ENCODE measurements around the gene G3BP2. TPM values are rescaled to one million over a fixed set of nuclear protein-coding genes. Genes with fewer than 3 reads are reported as not detected.

G3BP2 gene
- total and polyA plus RNA-seq, 2 of the 8 experiments (the other 6 are each of a cell fraction or from before 2014, with no cell fraction given) = 83.7 to 378 TPM

DNA sequence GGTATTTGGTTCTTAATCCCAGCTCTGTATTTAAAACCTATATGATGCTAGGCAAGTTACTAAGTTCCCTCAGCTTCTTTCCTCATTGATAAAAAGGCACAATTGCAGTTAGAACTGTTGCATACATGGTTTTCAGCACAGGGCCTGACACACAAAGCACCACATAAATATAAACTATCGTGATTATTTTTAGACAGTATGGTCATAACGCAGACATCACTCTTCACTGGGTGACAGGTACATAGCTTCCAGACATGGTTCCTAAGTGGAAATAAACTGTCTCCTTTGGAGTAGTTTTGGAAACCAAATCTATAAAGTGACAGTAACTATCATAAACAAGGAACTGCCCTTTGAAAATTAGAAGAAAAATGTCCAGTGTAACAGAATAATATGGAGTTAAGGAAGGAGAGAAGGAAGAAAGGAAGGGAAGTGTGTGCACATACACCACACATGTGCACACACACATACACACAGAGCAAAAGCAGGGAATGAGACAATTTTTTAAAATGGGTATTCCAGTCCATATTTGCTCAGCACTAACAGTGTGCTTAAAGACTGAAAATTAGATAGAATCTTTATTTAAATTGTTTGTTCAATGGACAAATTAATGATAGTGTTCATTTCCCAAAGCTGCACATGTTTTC, 12.5 kb upstream of the G3BP2 start:
- Histone ChIP-seq H2BK15ac (ENCODE audit: low read length) (no peak overlapping the region), H3K56ac (replicated peaks; ENCODE audit: insufficient read length, low read depth, low read length) (no peak overlapping the region), H2AK5ac (ENCODE audit: low read depth, low read length) (no peak overlapping the region), H3K4me1 (replicated peaks in 1 of 4; ENCODE audit: control insufficient read depth in 3 of 4, insufficient read depth in 4 of 4, low read length in 3 of 4) (no peaks in the 10 kb centered on the region), H3K9ac (replicated peaks in 1 of 4; ENCODE audit: extremely low read depth in 1 of 4, low read depth in 3 of 4, low read length in 3 of 4) (no peak overlapping the region), H3K23ac (ENCODE audit: insufficient read length) (no peak overlapping the region), H4K20me1 (replicated peaks in 1 of 2; ENCODE audit: control insufficient read depth in 1 of 2, insufficient read depth in 2 of 2, low read length in 2 of 2) (no peaks in the 10 kb centered on the region), H3K79me1 (ENCODE audit: low read depth, low read length) (no peaks in the 10 kb centered on the region; the same call in 1 of the 2 replicates), H2BK12ac (ENCODE audit: low read depth, low read length) (no peak overlapping the region), H3K27me3 (replicated peaks in 1 of 4; ENCODE audit: control insufficient read depth in 3 of 4, extremely low read depth in 1 of 4, insufficient read depth in 3 of 4, low read length in 3 of 4) (no peaks in the 10 kb centered on the region), H2AFZ (ENCODE audit: low read length) (no peak overlapping the region), H2BK120ac (replicated peaks; ENCODE audit: low read depth, low read length) (no peak overlapping the region), H2BK5ac (ENCODE audit: low read depth, low read length) (no peak overlapping the region), H3K4me2 (ENCODE audit: insufficient read depth in 1 of 2, low read depth in 2 of 2, low read length in 2 of 2) (no peak overlapping the region), H3K23me2 (ENCODE audit: low read depth, low read length) (no peaks in the 10 kb centered on the region), H4K91ac (replicated peaks; ENCODE audit: insufficient read length, low read length) (no peak overlapping the region), H3K36me3 (ENCODE audit: control insufficient read depth in 2 of 4, insufficient read depth in 4 of 4, low read length in 3 of 4) (peaks cover 0 to 22% (median 11%) of the 10 kb centered on the region in 4 experiments; a peak in 2 of 8 replicates), H4K8ac (ENCODE audit: extremely low read depth, insufficient read depth, low read length) (no peak overlapping the region), H3K18ac (ENCODE audit: extremely low read depth, low read length) (no peak overlapping the region), H3K79me2 (ENCODE audit: control insufficient read depth in 1 of 2, insufficient read depth in 2 of 2, low read length in 2 of 2) (peaks cover 0 to 18% of the 10 kb centered on the region in 2 experiments; a peak in 2 of 4 replicates), H4K5ac (ENCODE audit: insufficient read length, low read depth, low read length) (no peak overlapping the region), H3K4me3 (ENCODE audit: extremely low read depth in 1 of 4, insufficient read depth in 2 of 4, low read depth in 3 of 4, low read length in 4 of 4) (no peak overlapping the region), H3K14ac (ENCODE audit: insufficient read length) (no peak overlapping the region), H3K4ac (replicated peaks; ENCODE audit: insufficient read length, low read depth, low read length) (no peak overlapping the region), H3K9me3 (ENCODE audit: insufficient read depth in 2 of 2, low read depth in 1 of 2, low read length in 1 of 2) (peaks cover 0 to 6% of the 10 kb centered on the region in 2 experiments; a peak in 1 of 4 replicates), H3K27ac (ENCODE audit: low read depth, low read length) (no peak overlapping the region), H2BK20ac (ENCODE audit: low read length) (no peak overlapping the region)
- TF ChIP-seq JUN (IDR thresholded peaks at IDR 0.05; ENCODE audit: low read depth, low read length) = no peak
- TF ChIP-seq BACH1 (IDR thresholded peaks at IDR 0.05; ENCODE audit: low read length) = no peak
- TF ChIP-seq CHD1 (IDR thresholded peaks at IDR 0.05; ENCODE audit: low read depth, low read length) = no peak
- DNase-seq (ENCODE audit: low read depth in 1 of 2, low spot score in 2 of 2) (no peak), FAIRE-seq (no peak)
- 93% methylated on average over 2 of the region's 2 CpGs; no CpG with 5 or more reads in 1 of the 2 experiments for WGBS, 2 experiments (ENCODE audit: extremely low coverage in 1 of 2, insufficient coverage in 1 of 2, insufficient read length in 1 of 2, insufficient replicate concordance in 2 of 2, low coverage in 1 of 2, low lambda C conversion rate in 2 of 2, missing lambda C conversion rate in 1 of 2)
- ChIA-PET CTCF (ENCODE audit: partially characterized antibody) (no interaction called here), POLR2A (ENCODE audit: partially characterized antibody) (interaction anchor here (0.6 to 1.5 kb wide), 2 partner anchors 13 to 53 kb away, joined by 3 to 5 read pairs; partner anchors contain the start of gene G3BP2)
